Osteoblast (primary cell): ENCODE results near the gene SIN3A. TPM values are rescaled to one million over a fixed set of nuclear protein-coding genes. Genes with fewer than 3 reads are reported as not detected.

Experiments
- DNase-seq: peaks from one replicate; pipeline ENCODE4 v3.0.0; 2011; ENCODE audit warnings: low spot score, mixed read lengths; ENCODE audit not compliant: insufficient read length; ENCODE audit errors: missing footprints
- H2AFZ ChIP-seq: 2 replicates; pipeline ENCODE4 v1.6.0; 2011; ENCODE audit warnings: mild to moderate bottlenecking, low read length
- H3K27ac ChIP-seq: 2 replicates; pipeline ENCODE4 v1.5.1; 2011; ENCODE audit warnings: mild to moderate bottlenecking, low read depth, low read length, moderate library complexity
- H3K27me3 ChIP-seq: 2 replicates; pipeline ENCODE4 v1.6.0; 2012; ENCODE audit warnings: mild to moderate bottlenecking, control low read depth, inconsistent platforms, low read length, moderate library complexity; ENCODE audit not compliant: insufficient read depth
- H3K36me3 ChIP-seq: 2 replicates; pipeline ENCODE4 v1.5.1; 2011; ENCODE audit warnings: mild to moderate bottlenecking, low read length, control low read depth, moderate library complexity; ENCODE audit not compliant: insufficient read depth
- H3K4me1 ChIP-seq: 2 replicates; pipeline ENCODE4 v1.5.1; 2011; ENCODE audit warnings: mild to moderate bottlenecking, low read length, control low read depth, moderate library complexity; ENCODE audit not compliant: insufficient read depth
- H3K4me2 ChIP-seq: 2 replicates; pipeline ENCODE4 v1.6.0; 2011; ENCODE audit warnings: mild to moderate bottlenecking, low read length; ENCODE audit not compliant: insufficient read depth
- H3K4me3 ChIP-seq: fragments of 200-600 bp; sonication (generic); 3 replicates; pipeline ENCODE4 v1.5.1; 2012; ENCODE audit warnings: mild to moderate bottlenecking, low read length, inconsistent platforms; ENCODE audit not compliant: insufficient read depth
- H3K79me2 ChIP-seq: 2 replicates; pipeline ENCODE4 v1.6.0; 2012; ENCODE audit warnings: mild to moderate bottlenecking, low read length, control low read depth, inconsistent platforms; ENCODE audit not compliant: insufficient read depth
- H3K9me3 ChIP-seq: 2 replicates; pipeline ENCODE4 v1.5.1; 2011; ENCODE audit warnings: low read depth, low read length, control low read depth
- H4K20me1 ChIP-seq: 2 replicates; pipeline ENCODE4 v1.6.0; 2012; ENCODE audit warnings: mild to moderate bottlenecking, low read length, control low read depth; ENCODE audit not compliant: insufficient read depth
- CTCF ChIP-seq: IDR thresholded peaks from 2 replicates; pipeline ENCODE4 v1.5.1; 2011; ENCODE audit warnings: mild to moderate bottlenecking, low read depth, low read length, moderate library complexity; ENCODE audit errors: extremely low read depth
- total RNA-seq: library from RNA; depleted of rRNA; stranded (reverse); fragments of >200 nt; gene quantifications from 2 replicates; pipeline ENCODE4 v1.2.3, GENCODE V29; 2012

Gene SIN3A
- total RNA-seq, 1 donor, result 36.2 TPM

GRCh38 chr15:75356006-75356405 is 95.5 kb downstream of the SIN3A start:
- H3K27ac ChIP-seq, result no peak overlapping the region
- no peaks in the 10 kb centered on the region for H3K79me2 ChIP-seq
- H3K36me3 ChIP-seq, result peaks cover 38% of the 10 kb centered on the region
- no peak for DNase-seq
- TF ChIP-seq CTCF, result no peak
- H2AFZ ChIP-seq, result no peak overlapping the region
- H4K20me1 ChIP-seq, result peaks cover 2% of the 10 kb centered on the region
- no peak overlapping the region for H3K4me3 ChIP-seq
- no peaks in the 10 kb centered on the region for H3K27me3 ChIP-seq
- no peaks in the 10 kb centered on the region for H3K4me1 ChIP-seq
- H3K9me3 ChIP-seq, result no peaks in the 10 kb centered on the region
- H3K4me2 ChIP-seq, result no peak overlapping the region

DNA sequence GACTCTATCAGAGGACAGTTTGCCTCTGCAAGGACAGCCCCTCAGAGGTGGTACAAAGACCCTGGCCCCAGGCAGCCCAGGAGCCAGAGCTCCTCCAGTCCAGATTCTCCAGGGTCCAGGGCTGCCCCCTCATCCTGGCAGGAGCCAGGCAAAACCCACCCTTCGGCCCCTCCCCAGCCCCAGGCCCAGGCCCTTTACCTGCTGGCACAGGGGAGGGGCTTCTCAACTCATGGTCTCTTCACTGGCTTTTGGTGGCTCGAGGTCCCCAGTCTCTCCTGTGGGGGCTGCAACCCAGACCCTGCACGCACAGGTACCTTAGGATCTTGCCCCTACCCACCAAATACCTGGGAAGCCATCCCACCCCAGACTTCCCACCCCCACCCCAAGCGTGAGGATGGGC is 96.1 kb downstream of the SIN3A start:
- H3K4me3 ChIP-seq, result no peak overlapping the region
- peaks cover 3% of the 10 kb centered on the region for H4K20me1 ChIP-seq
- no peak for TF ChIP-seq CTCF

GRCh38 chr15:75354454-75354853 is 97.0 kb downstream of the SIN3A start:
- Histone ChIP-seq H4K20me1 (peaks cover 4% of the 10 kb centered on the region), H2AFZ (no peak overlapping the region), H3K27me3 (peaks cover 4% of the 10 kb centered on the region), H3K4me3 (no peak overlapping the region), H3K4me1 (no peaks in the 10 kb centered on the region), H3K9me3 (no peaks in the 10 kb centered on the region), H3K27ac (no peak overlapping the region), H3K79me2 (no peaks in the 10 kb centered on the region), H3K4me2 (no peak overlapping the region), H3K36me3 (peaks cover 24% of the 10 kb centered on the region)
- TF ChIP-seq CTCF, result no peak
- peak; percentile 21 for DNase-seq

More for the DNA sequence above, 96.1 kb downstream of the SIN3A start:
- Histone ChIP-seq H3K4me2 (no peak overlapping the region), H2AFZ (no peak overlapping the region), H3K36me3 (peaks cover 33% of the 10 kb centered on the region), H3K4me1 (no peaks in the 10 kb centered on the region), H3K9me3 (no peaks in the 10 kb centered on the region), H3K27ac (no peak overlapping the region), H3K27me3 (no peaks in the 10 kb centered on the region), H3K79me2 (no peaks in the 10 kb centered on the region)
- DNase-seq, result peak; percentile 68

- Histone ChIP-seq H3K36me3 (peaks cover 20% of the 10 kb centered on the region), H4K20me1 (peaks cover 4% of the 10 kb centered on the region), H3K27ac (no peak overlapping the region), H3K79me2 (no peaks in the 10 kb centered on the region), H2AFZ (no peak overlapping the region), H3K4me3 (no peak overlapping the region), H3K9me3 (no peaks in the 10 kb centered on the region), H3K27me3 (peaks cover 12% of the 10 kb centered on the region), H3K4me1 (no peaks in the 10 kb centered on the region), H3K4me2 (no peak overlapping the region)
- DNase-seq, result peak; percentile 70
- no peak for TF ChIP-seq CTCF
These were observed 97.9 kb downstream of the SIN3A start for GRCh38 chr15:75353604-75354003.
